GM12872 (cell line): Measurements from ENCODE around the gene ORMDL2.

Experiments used
- CTCF ChIP-seq: IDR thresholded peaks from 3 replicates; pipeline ENCODE4 v1.5.1; 2011; ENCODE audit warnings: low read depth, mild to moderate bottlenecking, low read length, moderate library complexity; ENCODE audit not compliant: insufficient read depth

ORMDL2 gene

GRCh38 chr12:55827806-55828205, 10.0 kb downstream of the ORMDL2 start:
- TF ChIP-seq CTCF, result no peak

GRCh38 chr12:55828357-55828756, 10.5 kb downstream of the ORMDL2 start:
- TF ChIP-seq CTCF, result no peak

- no peak for TF ChIP-seq CTCF
Observed at GRCh38 chr12:55829967-55830600, 12.2 kb downstream of the ORMDL2 start.

- TF ChIP-seq CTCF, result no peak
Observed at GRCh38 chr12:55830601-55831446, 13.0 kb downstream of the ORMDL2 start.

GRCh38 chr12:55831447-55831815, 13.6 kb downstream of the ORMDL2 start:
- TF ChIP-seq CTCF, result no peak

- TF ChIP-seq CTCF, result no peak
Observed at GRCh38 chr12:55833056-55833455, 15.2 kb downstream of the ORMDL2 start.

GRCh38 chr12:55838361-55838760, 20.5 kb downstream of the ORMDL2 start:
- TF ChIP-seq CTCF, result no peak
